Stimulated activated CD8-positive, alpha-beta memory T cell treated with anti-CD3 and anti-CD28 coated beads, Interleukin-15, amount 100 ng/mL, for 24 hours (primary cell): Measurements from ENCODE around the gene HECTD4.

Experiments
- DNase-seq: peaks from one replicate; pipeline ENCODE4 v3.0.0-alpha.2; 2020; ENCODE audit warnings: low read depth

HECTD4 gene

GRCh38 chr12:112207397-112207924, 174.8 kb downstream of the HECTD4 start:
- DNase-seq, result no peak

DNA sequence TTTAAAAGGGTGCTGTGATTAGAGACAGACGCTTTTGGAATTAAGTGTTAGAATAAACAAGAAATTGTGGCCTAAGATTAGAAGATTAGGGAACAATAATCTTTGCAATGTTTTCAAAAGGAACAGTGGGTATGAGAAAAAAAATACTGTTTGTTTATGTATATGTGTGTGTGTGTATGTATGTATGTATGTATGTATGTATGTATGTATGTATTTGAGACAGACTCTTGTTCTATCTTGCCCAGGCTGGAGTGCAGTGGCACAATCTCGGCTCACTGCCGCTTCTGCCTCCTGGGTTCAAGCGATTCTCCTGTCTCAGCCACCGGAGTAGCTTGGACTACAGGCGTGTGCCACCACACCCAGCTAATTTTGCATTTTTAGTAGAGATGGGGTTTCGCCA, 175.3 kb downstream of the HECTD4 start:
- DNase-seq, result no peak

- DNase-seq, result no peak
Measured at GRCh38 chr12:112199136-112199535, 183.1 kb downstream of the HECTD4 start.

- DNase-seq, result peak; percentile 9
Measured at GRCh38 chr12:112198120-112198733, 184.0 kb downstream of the HECTD4 start.

- DNase-seq, result no peak
Measured at GRCh38 chr12:112196196-112196875, 185.9 kb downstream of the HECTD4 start.

GRCh38 chr12:112194601-112195247, 187.5 kb downstream of the HECTD4 start:
- DNase-seq, result no peak

- DNase-seq, result no peak
Measured at GRCh38 chr12:112192475-112192874, 189.8 kb downstream of the HECTD4 start.

- DNase-seq, result no peak
Measured at GRCh38 chr12:112191840-112192321, 190.3 kb downstream of the HECTD4 start.

- no peak for DNase-seq
Measured at GRCh38 chr12:112191201-112191600, 191.0 kb downstream of the HECTD4 start.

DNA sequence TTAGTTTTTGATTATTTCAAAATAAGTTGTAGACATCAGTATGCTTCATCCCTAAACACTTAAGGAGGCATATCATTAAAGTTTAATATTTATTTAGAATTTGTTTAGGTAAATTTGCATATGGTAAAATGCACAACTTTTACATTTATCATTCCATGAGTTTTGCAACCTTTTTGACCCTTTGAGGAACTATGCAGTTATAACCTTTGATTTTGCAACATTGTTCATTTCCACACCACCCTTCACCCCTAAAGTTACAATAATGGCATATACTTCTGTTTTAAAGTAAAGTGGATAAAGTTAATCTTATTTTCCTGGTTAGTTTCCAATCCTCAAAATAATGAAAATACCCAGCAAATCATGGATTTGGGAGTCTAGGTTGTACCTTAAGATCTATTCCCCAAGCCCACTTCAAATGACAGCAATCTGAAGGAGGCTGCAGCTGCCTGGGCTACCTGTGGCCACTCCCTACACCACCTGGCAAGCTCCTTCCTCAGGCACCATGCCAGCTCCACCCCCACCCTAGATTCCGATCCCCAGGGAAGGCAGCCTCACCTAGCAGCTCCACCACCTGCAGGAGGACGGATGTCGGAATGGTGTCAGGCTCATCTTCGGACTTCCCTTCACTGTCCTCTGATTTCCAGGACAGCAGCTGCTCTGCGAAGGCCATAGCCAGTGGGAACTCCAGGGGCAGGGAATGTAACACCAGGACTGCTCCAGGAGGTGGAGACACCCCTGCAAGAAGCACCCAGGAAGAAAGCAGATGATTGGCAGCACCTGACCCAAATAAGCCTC, 191.8 kb downstream of the HECTD4 start:
- no peak for DNase-seq

GRCh38 chr12:112188130-112188830, 194.0 kb downstream of the HECTD4 start:
- no peak for DNase-seq

GRCh38 chr12:112185093-112185923, 196.9 kb downstream of the HECTD4 start:
- no peak for DNase-seq

DNA sequence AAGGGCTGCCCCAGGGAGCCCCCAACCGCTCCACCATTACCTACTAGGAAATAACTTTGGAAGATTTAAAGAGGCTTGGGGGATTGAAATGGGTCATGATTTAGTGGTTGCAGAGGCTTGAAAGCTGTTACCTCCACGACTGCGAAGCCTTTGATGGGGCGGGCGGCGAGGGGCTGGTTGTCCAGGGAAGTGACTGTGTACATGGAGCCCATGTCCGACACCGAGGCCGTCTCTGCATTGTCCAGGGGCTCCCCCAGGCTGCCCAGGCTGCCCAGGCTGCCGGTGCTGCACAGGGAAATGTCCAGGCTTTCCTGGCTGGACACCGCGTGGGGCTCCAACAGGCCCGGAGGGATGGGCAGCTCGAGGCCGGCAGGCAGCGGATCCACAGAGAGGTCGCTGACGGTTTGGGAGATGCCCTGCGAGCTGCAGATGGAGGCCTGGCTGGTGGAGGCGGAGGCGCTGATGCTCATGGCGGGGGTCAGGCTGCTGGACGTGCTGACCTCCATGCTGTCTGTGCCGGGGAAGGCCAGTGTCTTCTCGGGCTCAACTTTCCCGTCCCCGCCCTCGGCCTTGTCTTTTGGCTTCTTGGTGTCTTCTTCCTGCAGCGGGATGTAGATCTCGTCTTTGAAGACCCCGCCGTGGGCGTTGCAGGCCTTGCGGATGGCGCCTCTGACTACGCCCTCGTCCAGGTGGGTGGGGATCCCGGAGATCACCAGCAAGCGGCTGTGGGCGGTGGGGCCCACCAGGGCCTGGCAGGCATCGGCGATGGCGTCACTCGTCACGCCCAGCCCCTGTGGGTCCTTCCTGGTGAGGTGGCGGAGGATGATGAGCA, 198.0 kb downstream of the HECTD4 start:
- no peak for DNase-seq

DNA sequence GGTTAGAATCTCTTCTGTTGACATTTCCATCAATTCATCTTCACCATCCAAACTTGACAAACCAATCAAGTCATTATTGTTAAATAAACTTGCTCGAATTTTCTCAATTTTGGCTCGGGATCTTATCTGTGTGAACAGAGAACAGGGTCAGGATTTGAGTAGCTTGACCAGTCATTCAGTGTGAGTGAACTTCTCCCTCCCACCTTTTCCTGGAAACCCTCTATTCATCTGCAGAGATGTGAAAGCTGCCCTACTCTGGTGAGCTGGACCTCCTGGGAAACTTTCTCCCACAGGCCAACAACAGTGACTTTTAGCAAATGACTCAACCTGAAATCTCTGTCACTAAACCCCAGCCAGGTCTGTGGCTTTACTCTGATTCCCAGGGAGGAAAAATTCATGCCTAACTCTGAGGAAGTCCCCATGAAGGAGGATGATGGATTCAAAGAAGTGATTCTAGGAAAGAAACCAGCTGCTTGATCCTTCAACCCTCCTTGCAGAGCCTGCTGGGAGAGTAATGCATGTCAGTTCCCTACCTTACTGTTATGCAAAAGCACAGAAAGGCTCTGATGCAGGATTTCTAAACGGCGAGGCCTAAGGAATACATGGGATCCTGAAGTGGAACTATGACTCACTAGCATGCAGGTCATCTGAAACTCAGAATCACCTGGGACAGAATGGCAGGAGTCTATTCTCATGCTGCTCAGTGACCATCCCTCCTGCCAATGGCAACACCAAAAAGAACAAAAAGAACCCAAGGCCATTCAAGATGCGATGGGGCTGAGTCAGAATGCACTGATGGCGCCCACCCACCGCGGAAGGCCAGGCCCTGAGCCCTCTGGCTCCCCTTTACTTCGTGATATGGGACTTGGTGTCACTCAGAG, 198.8 kb downstream of the HECTD4 start:
- DNase-seq, result no peak

DNA sequence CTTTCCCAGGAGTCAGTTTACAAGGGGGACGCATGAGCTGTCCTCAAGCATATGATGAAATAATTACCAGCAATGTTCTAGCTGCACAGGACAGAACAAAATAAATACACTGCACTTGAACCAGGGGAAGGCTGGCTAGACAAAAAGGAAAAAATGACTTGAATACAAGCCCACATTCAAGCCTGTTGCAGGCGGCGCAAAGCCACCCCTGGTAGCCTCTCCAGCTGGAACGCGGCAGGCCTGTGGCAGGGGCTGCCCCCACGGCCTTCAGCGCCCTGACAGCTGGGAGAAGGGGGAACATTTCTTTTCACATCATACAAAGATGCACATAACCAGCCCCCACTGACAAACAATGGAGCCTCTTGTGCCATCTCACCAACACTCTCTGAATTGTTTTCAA, 199.7 kb downstream of the HECTD4 start:
- no peak for DNase-seq

DNA sequence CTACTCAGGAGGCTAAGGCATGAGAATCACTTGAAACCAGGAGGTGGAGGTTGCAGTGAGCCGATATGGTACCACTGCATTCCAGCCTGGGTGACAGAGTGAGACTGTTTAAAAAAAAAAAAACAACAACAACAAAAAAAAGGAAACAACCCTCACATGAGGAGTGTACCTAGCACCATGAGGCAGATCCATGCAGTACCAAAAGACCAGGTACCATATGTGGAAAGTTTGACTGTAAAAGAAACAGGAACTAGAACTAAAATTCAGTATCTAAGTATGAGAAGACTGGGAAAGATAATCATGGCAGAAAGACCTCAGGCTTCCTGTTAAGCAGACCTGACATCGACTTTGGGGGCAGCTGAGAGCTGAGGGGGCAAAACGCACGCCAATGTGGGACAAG, 201.8 kb downstream of the HECTD4 start:
- DNase-seq, result no peak

- DNase-seq, result no peak
Measured at GRCh38 chr12:112179916-112180315, 202.3 kb downstream of the HECTD4 start.

GRCh38 chr12:112179341-112179740, 202.9 kb downstream of the HECTD4 start:
- DNase-seq, result no peak

- no peak for DNase-seq
Measured at GRCh38 chr12:112178796-112179195, 203.4 kb downstream of the HECTD4 start.
